HG02571 (cell line): ENCODE data around the gene ABCA1.
"Not testable (repeated sequence)": the region's sequence is repeated elsewhere in the genome, so short reads cannot be mapped to it uniquely, and the experiment has no call there.

Experiments used
- ATAC-seq: cut with Tn5 transposase; IDR thresholded peaks from one replicate; pipeline ENCODE4 v1.9.1; 2021; ENCODE audit warnings: mild to moderate bottlenecking, moderate library complexity; ENCODE audit not compliant: unreplicated experiment

ABCA1 gene

DNA sequence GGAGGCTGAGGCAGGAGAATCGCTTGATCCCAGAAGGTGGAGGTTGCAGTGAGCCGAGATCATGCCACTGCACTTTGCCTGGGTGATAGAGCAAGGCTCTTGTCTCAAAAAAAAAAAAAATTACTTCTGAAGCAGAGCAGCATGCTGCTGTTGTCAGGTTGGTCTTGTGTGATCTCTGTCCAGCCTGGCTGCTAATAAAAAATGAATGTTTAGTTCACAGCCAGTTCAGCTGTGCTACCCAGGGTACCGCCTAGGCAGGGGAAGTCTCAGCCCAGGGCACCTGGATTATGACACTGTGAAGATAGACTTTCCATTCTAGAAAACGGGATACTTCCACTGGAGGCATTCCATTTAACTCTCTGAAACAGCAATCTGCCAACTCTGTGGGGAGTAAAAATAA is 23.5 kb upstream of the ABCA1 start:
- no peak for ATAC-seq

DNA sequence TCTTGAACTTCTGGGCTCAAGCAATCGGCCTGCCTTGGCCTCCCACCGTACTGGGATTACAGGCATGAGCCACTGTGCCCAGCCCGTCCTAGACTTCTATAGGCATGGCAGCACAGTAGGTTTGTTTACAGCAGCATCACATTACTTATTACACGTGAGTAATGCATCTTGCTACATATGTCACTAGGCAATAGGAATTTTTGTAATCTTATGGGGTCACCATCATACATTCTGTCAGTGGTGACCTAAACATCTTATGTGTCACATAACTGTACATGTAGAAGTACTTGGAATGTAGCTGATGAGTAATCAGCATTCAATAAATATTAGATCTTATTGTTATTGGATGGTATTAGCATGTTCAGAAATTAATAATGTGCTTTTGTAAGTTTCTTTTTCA is 22.9 kb upstream of the ABCA1 start:
- no peak for ATAC-seq

- ATAC-seq: no peak
These were observed 20.3 kb upstream of the ABCA1 start for GRCh38 chr9:104948277-104948676.

GRCh38 chr9:104944871-104945270 is 16.9 kb upstream of the ABCA1 start:
- no peak for ATAC-seq

GRCh38 chr9:104944356-104944755 is 16.4 kb upstream of the ABCA1 start:
- ATAC-seq: no peak

GRCh38 chr9:104941597-104941996 is 13.6 kb upstream of the ABCA1 start:
- no peak for ATAC-seq

DNA sequence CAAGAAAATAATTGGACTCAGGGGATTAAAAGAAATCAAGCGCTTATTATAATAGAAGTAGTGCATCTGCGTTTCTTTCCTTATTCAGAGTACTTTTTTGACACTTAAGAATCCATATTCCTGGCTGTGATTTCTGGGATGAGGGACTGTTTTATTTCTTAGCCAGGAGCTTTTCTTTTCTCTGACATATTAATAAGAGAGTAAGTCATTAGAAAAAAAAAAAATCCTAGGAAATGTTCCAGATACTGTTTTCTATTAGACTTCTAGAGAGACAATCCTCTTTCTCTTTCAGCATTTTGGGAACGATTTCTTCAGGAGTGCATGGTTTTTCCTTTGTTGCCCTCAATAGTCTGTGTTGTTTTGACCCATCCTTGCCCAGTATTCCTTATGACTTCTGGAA is 8.3 kb upstream of the ABCA1 start:
- ATAC-seq: no peak

DNA sequence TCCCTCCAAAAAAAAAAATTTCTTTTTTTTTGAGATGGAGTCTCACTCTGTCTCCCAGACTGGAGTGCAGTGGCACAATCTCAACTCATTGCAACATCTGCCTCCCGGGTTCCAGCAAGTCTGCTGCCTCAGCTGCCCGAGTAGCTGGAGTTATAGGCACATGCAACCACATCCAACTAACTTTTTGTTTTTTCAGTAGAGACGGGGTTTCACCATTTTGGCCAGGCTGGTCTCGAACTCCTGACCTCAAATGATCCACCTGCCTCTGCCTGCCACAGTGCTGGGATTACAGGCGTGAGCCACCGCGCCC is 7.5 kb upstream of the ABCA1 start:
- not testable (repeated sequence) for ATAC-seq

DNA sequence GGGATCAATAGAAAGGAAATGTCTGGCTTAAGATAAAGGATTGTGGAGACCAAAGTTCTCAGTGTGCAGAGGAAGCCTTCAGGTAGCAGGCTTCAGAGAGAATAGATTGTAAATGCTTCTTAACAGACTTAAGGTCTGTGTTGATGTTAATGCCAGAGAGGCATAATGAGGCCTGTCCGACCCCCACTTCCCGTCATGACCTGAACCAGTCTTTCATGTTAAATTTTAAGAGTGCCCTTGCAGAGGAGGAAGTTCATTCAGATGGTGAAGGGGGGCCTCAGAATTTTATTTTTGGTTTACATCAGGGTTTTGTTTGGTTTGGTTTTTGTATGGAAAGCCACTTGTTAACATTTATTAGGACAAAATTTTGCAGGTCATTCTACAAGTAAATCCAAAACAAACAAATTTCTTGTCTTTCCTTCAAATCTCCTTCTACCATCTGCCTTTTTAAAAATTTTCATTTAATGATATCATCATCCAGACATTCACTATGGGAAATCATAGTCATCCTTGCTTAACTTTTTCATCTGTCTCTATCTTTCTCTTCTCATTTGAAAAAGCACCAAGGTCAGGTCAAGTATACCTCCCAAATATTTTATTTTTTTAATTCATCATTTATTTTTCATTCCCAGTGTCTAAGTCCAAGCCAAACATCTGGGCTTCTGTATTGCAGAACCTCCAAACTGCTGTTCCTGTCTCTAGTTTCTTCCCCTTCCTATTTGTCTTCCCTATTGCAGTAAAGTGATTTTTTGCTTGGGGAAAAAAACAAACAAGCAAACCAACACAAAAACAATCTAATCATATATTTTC is 6.9 kb upstream of the ABCA1 start:
- ATAC-seq: no peak

- ATAC-seq: not testable (repeated sequence)
These were observed 5.1 kb upstream of the ABCA1 start for GRCh38 chr9:104933091-104933490.

GRCh38 chr9:104931256-104931655 is 3.3 kb upstream of the ABCA1 start:
- no peak for ATAC-seq

DNA sequence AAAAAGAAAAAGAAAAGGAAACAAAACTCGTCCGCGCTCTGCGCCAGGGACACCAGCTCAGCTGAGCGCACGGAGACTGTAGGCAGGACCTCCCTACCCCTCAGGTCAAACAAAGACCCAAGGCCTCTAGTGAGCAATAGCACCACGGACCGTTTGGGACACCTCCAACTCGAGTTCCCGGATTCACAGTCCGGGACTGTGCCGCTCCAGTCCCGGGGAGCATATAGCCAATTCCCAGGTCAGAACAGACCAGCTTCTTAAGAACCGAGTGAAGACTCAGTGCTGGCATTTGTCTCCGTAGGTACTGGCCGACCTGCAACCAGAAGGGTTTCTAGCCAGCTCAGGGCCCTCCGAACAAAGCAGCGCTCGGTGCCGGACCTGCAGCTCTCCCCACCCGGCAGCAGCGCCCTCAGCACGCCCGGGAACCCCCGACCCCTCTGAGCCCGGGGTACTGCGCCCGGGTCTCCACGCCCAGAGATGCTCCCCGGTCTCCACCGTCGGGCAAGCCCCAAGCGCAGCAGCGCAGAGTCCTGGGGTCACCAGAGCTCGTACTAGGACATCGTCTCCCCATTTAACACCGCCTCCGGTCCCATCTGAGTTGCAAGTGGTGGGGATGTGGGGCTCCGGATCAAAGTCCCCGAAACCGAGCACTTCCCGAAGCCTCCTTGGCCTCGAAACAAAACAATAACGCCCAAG is 591 bp downstream of the ABCA1 start:
- ATAC-seq: no peak

GRCh38 chr9:104923740-104924139 is 4.2 kb downstream of the ABCA1 start:
- ATAC-seq: no peak

- no peak for ATAC-seq
These were observed 4.7 kb downstream of the ABCA1 start for GRCh38 chr9:104923289-104923688.

GRCh38 chr9:104922748-104923147 is 5.2 kb downstream of the ABCA1 start:
- not testable (repeated sequence) for ATAC-seq

GRCh38 chr9:104921067-104921741 is 6.8 kb downstream of the ABCA1 start:
- ATAC-seq: no peak

- ATAC-seq: no peak
These were observed 12.2 kb downstream of the ABCA1 start for GRCh38 chr9:104915753-104916152.

GRCh38 chr9:104915049-104915448 is 12.9 kb downstream of the ABCA1 start:
- ATAC-seq: no peak

DNA sequence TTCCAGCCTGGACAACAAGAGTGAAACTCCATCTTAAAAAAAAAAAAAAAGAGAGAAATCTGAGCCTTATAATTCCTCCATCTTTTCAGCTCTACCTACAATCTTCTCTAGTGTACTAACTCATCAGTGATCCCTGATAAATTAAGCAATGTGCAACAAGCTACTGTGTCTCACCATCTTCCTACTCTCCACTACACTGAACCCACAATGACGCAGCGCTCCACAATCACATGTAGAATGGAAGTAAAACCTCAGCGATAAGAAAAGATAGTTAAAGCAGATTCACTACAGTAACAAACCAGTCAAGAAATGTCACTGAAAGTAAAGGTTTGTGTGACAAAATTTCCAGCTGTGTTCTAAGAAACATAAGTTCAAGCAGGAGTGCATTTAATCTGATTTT is 13.5 kb downstream of the ABCA1 start:
- ATAC-seq: no peak

DNA sequence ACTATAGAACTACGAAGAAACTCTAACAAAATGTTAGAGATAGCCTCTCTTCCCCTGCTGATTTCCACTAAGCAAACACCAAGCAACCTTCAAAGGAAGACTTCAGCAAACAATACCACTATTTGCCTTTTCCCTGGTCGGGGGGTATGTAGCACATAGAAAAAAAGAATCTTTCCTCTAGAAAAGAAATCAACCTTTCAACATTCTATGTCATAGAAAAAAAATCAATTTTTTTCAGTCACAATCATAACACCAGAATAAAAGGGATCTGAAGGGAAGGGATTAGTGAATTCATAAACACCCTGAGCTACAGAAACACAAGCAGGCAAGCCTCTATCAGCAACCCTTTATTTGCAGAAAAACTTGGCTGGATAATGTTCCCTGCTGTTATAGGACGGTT is 15.3 kb downstream of the ABCA1 start:
- no peak for ATAC-seq

DNA sequence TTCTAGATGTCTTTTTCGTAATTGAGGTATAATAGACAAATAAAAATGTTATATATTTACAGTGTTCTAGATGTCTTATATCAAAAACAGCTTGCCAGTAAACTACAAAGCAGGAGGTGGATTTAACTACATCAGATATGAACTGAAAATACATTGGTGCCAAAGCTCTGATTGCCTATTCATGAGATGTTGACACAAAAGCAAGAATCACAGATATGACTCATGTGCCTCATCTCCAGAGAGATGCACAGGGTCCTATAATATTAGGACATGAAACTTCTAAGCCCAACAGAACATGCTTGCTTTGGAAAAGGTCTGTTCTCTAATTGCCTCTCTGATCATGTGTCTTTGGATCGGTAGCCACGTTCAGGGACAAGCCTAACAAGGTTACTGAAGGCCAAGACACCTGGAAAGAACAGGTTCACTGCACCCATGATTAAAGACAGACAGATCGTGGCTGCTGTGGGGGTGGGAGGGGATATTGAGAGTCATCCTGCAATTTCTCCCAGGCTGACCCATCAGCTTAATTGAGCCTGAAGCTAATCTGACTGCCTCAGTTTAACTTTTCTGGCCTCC is 16.8 kb downstream of the ABCA1 start:
- ATAC-seq: no peak
